Inflammatory macrophage treated with lipopolysaccharide for 4 hours (primary cell): ENCODE results near the gene NR1D2.
"Not testable (repeated sequence)": the region's sequence is repeated elsewhere in the genome, so short reads cannot be mapped to it uniquely, and the experiment has no call there.

Source experiments
- DNase-seq: peaks from one replicate; pipeline ENCODE4 v3.0.0-alpha.2; 2020

The NR1D2 gene

DNA sequence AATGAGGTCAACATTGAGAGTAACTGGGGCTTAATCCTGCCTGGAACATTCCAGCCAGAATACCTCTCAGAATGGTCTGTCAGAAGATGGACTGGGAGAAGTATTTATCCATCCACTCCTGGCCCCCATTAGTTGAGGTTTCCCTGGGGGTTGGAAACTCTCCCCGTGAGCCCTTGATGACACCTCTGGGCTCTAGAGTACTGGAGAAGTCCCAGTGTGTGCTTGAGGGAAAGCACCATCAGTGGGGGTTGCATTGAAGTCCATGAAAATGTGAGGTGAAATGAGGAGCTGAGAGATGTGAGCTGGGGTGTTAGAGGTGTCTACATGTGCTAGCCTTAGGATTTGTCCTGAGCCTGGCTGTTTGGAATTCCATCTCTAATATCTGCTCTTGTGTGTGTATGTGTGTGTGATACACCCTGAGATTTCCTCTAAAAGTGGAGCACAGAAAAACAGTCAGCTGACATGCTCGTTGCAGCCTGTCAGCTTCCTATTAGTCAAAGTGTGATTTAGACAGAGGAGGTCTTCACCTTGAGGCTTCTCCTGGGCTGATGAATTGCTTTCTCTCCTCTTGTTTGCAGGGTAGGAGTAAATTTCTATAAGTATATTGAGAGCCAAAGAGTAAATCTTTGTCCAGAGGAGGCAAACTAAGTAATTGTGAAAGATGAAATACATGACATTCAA, 67.6 kb downstream of the NR1D2 start:
- DNase-seq = no peak

DNA sequence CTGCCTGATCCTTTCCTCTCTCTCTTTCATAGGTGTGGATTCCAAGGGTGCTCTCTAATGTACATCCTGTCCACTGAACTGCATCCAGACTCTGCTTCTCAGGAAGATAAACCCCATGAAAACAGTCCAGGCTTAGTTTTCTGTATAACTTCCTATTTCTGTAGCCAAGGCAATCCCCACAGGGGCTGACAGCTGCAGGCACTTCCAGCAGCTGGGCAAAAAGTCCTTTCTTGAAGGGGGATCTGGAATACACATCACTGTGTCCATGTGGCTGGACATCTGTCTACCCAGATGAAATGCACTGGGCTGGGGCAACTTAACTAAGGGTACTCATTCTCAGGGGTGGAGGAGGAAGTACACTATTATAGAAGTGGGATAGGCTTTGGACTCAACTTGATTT, 72.2 kb downstream of the NR1D2 start:
- no peak for DNase-seq

DNA sequence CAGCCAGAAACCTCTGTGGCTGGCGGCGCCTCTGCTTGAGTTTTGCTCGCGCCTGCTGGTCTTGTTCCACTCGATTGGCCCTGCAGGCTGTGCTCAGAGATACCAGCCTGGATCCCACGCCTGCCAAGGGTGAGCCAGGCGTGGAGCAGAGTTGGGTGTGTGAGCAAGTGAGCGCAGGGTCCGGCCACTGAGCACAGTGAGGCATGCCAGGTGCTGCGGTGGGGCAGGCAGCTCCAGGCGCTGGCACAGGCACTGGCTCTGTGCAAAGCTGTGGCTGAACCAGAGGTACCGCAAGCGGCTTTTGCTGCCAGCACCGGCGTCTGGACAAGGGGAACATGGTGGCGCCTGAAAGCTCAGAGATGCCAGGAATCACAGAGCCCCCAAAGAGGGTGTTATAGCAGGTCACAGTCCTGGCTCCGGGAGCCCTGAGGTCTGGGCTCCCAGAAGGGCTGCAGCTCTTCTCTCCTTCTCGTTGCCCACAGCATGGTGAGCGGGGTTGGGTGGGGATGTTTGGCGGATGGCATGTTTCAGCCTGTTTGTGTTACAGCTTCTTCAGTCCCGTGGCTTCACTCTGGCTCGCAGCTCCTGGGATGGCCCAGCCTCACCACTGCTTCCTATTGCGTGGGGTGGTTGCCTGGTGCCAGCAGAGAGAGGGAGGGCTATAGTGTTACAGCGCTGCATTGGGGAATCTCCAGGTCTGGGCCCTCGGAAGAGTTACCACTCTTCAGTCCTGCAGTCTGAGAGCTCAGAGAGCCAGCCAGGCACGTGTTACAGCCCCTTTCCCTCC, 73.9 kb downstream of the NR1D2 start:
- DNase-seq = no peak

DNA sequence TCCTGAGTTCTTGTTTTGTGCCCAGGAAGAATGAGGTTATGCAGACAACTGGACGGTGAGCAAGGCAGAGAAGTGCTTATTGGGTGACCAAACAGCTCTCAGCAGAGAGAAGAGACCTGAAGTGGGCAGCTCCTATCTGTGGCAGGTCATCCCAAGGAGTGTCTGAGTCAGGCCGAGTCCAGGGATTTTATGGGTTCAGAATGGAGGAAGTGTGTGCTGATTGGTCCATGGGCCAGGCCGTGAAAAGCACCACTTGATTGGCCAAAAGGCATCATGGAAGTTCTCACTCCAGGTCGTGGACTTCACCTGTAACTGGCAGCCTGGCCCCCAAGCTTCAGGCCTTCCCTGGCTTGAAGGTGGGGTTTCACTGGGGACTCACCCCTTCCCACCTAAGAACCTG, 74.5 kb downstream of the NR1D2 start:
- DNase-seq = no peak

DNA sequence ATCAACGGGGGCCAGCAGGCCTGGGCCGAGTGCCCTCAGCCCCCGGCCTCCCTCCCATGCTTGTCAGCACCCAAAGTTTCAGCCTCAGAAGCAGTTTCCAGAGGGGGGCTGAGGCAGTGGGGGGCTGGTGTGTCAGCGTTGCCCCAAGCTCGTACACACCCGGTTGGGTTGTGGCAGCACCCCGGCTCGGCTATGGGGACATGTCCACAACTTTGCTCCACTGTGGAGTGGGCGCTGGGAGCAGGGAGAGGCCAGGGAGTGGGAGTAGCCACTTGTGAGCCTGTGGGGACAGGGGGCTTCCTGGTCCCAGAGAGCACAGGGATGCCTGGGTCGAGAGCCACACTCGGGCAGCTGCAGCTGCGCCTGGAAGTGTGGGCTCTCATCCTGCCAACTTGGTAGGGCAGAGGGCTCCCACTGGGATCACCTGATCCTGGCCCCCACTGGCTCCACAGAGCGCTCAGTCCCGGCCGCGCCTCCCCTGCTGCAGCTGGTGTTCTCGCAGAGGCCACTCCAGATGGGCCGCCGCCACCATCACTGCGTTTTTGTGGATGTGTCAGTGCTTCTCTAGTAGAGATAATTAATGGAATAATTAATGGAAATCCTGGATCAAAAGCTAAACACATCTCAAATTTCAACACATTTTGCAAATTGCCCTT, 75.1 kb downstream of the NR1D2 start:
- DNase-seq = no peak

DNA sequence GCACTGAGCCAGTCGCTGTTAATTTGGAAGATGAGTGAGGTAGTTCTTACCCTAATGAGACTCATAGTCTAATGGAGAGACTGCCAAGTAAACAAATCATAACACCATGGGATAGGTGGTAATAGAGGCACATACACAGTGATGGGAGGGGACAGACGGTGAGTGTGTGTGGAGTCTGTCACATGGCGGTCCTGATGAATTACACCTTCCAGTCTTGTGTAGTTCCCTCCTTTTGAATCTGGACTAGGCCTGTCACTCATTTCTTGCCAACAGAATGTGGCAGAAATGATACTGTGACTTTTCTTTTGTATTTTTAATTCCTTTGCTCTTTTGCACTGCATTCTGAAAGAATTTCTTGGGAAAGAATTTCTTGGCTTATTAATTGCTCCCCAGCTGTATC, 78.1 kb downstream of the NR1D2 start:
- DNase-seq = no peak

DNA sequence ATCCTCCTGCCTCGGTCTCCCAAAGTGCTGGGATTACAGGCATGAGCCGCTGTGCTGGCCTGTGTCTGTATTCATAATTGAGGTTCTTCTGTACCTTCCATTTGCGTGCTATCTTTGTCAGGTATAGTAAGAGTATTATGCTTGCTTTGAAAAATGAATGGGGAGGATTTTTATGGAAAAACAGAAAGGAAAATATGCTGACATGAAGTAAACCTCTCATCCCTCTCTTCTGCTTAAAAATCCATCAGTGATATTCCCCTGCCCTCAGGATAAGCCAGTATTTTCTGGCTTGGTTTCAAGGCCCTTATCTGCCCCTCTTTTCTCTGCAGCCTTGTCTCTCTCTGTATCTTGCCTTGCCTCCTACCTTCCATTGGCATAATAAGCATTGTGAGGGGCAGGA, 80.7 kb downstream of the NR1D2 start:
- DNase-seq = no peak

DNA sequence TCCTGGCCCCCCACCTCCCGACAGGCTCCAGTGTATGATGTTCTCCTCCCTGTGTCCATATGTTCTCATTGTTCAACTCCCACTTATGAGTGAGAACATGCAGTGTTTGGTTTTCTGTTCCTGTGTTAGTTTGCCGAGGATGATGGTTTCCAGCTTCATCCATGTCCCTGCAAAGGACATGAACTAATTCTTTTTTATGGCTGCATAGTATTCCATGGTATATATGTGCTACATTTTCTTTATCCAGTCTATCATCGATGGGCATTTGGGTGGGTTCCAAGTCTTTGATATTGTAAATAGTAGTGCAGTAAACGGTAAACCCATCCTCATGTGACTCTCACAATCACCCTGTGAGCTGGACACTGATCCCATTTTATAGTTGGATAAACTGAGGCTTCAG, 81.6 kb downstream of the NR1D2 start:
- DNase-seq = not testable (repeated sequence)

DNA sequence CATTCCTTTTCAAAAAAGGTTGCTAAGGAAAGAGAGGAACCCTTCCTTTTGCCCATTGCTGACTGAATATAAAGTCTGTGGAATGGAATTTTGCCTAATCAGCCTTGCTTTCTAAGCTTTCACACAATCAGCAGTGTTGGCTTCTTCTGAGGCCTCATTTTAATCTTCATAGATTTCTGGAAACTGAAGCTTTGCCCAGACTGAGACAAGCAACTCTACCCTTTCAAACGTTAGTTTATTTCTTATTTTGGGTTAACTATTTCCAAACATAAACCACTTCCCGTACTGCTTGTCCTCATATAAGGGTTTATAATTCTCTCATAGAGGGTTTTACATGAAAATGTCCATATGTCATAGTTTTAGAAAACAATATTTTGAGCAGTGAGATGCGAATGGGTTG, 82.9 kb downstream of the NR1D2 start:
- no peak for DNase-seq
